Measurements from ENCODE around the gene DPYSL4.

DPYSL4 gene

DNA sequence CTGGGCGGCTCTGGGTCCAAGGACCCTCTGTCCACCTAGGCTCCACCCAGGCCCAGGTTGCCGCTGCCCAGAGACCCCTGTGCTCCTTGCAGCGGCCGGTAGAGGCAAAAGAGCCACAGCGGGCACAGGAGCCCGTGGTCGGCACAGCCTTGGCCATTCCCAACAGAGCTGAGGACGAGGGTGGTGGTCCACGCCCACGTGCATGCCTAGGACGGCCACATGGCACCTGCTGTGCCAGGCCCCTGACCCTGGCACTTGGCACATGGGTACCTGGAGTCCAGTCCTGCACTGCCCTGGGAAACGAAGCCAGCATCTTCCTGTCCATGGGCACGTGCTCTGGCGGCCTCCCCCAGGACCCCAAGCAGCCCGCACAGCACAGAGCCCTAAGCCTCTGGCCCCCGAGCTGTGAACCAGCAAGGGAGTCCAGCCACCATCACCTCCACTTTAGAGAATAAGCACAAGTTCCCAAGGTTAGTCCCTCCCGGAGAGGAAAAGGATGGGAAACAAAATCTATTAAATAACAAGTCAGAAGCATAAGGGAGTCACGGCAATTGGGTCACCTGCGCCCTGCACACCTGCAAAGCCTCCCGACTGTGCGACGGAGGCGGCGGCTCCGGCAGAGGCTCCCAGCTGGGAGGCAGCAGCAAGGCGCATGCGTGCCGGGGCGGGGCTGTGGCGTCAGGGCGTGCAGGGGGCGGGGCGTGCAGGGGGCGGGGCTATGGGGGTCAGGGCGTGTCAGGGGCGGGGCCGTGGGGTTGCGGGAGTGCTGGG lies 61.9 kb downstream of the DPYSL4 start:
- DNase-seq: peak; percentile 48 to 58

DNA sequence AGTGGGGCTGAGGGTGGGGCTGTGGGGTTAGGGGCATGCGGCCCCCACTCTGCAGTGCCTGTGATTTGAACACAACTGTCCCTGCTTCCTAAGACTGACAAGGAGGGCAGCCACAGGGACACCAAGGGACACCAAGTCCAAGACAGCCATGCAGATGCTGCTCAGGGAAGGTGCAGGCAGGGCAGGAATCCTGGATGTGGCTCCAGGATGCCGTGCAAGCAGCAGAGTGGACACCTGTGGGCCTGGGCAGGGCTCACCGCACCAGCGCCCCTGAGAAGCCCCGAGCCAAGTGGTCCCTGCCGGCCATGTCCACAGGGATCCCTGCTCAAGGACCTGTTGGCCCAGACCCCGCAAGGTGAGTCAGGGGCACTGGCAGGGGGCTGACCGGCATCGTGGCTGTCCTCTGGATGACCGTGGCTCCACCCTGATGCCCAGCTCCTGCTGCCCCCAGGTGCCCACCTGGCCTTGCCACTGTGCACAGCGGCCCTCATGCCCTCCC lies 62.5 kb downstream of the DPYSL4 start:
- no peak for DNase-seq

DNA sequence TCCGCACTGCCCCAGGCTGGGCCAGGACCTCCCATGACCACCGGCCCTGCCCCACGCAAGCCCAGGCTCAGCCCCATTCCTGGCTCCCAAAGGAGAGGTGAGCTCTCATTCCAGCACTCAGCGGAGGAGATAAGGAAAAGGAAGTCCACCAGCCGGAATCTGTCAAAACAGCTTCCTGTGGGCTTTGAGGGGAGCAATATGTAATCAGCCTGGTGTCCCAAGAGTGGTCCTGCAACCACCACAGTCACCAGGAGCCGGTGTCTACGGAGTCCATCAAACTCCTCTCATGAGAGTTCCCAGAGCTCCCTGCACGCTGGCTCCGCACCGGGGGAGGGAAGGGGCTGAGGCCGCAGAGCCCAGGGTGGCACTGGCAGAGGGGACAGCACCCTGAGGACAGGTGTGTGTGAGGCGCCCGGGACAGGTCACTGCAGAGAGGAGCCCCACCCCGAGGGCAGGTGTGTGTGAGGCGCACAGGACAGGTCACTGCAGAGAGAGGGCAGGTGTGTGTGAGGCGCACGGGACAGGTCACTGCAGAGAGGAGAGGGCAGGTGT lies 63.2 kb downstream of the DPYSL4 start:
- no peak for DNase-seq

DNA sequence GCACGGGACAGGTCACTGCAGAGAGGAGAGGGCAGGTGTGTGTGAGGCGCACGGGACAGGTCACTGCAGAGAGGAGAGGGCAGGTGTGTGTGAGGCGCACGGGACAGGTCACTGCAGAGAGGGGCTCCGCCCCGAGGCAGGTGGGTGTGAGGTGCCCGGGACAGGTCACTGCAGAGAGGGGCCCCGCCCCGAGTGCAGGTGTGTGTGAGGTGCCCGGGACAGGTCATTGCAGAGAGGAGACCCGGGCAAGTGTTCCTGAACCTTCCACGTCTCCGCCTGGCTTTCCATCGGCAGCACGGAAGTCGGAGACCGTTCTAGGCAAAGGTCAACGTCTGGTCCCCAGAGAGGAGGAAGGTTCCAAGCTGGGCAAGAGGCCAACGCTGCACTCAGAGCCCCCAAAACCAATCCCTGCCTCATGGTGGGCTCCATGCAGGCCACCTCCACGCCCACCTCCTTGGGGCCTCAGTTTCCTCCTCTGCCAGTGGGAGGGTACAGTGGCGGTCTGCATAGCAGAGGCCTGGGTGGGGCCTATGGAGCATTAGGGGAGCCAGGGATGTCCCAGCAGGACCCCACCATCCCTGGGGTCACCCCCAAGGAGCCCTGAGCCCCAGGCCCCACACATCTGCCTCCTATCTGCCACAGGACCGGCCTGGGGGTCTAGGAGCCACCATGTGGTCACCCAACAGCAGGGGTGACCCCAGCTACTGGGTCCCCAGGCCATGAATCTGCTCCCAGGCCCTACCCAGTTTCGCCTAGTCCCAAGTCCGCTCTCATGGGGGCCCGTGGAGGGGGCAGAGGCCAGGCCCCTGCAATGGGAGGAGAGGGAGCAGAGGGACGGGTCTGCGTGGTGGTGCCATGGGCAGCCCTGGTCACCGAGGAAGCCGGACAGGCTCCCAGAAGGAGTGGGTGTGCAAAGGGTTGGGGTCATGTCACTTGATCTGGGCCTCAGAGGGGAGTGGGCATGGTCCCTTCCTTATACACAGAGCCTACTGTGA lies 64.0 kb downstream of the DPYSL4 start:
- DNase-seq: no peak

DNA sequence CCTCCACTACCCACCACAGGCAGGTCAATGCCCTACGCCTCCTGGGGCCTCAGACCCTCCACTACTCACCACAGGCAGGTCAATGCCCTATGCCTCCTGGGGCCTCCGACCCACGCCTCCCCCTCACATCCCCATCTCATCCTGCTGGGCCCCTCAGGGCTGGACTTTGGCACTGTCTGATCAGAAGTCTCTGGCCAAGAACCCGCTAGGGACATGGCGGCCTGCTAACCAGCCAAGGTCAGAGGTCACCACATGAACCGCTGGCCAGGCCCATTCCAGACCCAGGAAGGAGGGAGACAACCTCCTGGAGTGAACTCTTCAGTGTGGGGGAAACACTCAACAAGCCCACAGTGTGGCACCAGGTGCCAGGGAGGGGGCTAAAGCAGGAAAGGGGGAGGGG lies 65.2 kb downstream of the DPYSL4 start:
- DNase-seq: no peak

DNA sequence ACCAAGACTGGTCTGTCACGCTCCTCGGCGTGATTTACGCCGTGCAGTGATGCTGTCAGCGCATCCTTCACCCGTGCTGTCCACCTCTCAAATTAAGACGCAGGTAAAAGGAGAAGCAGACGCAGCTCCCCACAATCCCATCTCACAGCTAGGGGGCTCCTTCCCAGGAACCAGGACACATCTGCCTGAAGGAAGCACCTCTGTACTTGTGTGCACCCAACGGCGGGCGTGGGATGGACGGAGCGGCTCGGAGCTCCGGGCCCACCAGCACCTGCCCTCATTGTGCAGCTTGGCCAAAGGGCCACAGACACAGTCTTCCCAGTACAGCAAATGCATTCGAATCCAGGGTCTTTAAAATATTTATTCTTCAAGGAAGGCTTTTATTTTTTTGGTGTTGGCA lies 65.7 kb downstream of the DPYSL4 start:
- DNase-seq: no peak

DNA sequence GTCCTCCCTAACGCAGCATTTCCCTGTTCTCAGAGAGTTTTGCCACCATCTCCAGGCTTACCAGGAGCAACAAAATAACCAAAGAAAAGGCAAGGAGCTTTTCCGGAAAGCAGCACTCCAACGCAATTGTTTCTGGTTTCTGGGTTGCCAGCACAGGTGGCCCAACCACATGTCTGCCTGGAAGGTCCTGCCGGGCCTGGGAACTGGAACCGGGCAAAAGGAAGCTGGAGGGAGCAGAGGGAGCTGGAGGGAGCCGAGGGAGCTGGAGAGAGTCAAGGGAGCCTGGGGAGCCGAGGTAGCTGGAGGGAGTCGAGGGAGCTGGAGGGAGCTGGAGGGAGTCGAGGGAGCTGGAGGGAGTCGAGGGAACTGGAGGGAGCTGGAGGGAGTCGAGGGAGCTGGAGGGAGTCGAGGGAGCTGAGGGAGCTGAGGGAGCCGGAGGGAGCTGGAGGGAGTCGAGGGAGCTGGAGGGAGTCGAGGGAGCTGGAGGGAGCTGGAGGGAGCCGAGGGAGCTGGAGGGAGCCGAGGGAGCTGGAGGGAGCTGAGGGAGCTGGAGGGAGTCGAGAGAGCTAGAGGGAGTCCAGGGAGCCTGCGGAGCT lies 66.4 kb downstream of the DPYSL4 start:
- DNase-seq: no peak

DNA sequence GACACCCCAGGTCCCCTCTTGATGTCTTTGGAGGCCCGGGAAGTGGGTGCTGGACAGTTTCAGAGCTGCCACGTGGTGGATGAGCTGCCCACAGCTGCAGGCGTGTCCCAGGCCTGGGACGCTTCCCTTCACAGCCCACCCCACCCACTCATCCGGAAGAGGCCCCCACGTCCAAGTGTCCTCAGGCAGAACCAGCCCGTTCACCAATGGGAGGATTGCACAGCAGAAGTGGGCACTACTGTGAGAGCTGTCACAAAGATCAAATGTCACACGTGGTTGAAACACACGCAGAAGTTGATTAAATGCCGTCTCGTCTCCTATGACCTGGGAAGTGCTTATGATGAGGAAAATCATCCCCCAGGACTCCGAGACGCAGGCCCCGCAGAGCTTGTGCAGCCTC lies 68.1 kb downstream of the DPYSL4 start:
- DNase-seq: no peak
